PC-3 (cell line): ENCODE measurements around the gene TRIP12.

Experiments
- EZH2 ChIP-seq: fragments of 300-600 bp; sonication (generic); IDR thresholded peaks from one replicate; pipeline ENCODE4 v1.6.1; 2017; ENCODE audit warnings: antibody characterized with exemption, mild to moderate bottlenecking, low read length; ENCODE audit not compliant: unreplicated experiment
- EZH2phosphoT487 ChIP-seq: fragments of 300-600 bp; sonication (generic); IDR thresholded peaks from 2 replicates; pipeline ENCODE4 v1.6.1; 2018; ENCODE audit warnings: mild to moderate bottlenecking, antibody characterized with exemption, low read length, borderline replicate concordance
- TF ChIP-seq, protein P1 (sequence below): fragments of 300-600 bp; sonication (generic); conservative IDR thresholded peaks from 2 replicates; pipeline ENCODE4 v1.5.1; 2017; ENCODE audit warnings: antibody characterized with exemption, low read depth, mild to moderate bottlenecking, low read length

- TF ChIP-seq, protein P1, sequence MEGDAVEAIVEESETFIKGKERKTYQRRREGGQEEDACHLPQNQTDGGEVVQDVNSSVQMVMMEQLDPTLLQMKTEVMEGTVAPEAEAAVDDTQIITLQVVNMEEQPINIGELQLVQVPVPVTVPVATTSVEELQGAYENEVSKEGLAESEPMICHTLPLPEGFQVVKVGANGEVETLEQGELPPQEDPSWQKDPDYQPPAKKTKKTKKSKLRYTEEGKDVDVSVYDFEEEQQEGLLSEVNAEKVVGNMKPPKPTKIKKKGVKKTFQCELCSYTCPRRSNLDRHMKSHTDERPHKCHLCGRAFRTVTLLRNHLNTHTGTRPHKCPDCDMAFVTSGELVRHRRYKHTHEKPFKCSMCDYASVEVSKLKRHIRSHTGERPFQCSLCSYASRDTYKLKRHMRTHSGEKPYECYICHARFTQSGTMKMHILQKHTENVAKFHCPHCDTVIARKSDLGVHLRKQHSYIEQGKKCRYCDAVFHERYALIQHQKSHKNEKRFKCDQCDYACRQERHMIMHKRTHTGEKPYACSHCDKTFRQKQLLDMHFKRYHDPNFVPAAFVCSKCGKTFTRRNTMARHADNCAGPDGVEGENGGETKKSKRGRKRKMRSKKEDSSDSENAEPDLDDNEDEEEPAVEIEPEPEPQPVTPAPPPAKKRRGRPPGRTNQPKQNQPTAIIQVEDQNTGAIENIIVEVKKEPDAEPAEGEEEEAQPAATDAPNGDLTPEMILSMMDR, result no peak
- TF ChIP-seq EZH2 (no peak), EZH2phosphoT487 (no peak)
Observed at GRCh38 chr2:229889023-229889422, 32.8 kb downstream of the TRIP12 start.
